Mucosa of rectum (tissue), 2 donors: ENCODE data around the gene VAV3.
"Not testable (repeated sequence)": the region's sequence is repeated elsewhere in the genome, so short reads cannot be mapped to it uniquely, and the experiment has no call there.

Experiments used
- H3K27ac ChIP-seq, 2 donors: one replicate each; pipeline ENCODE4 v1.7.0; 2013; ENCODE audit warnings: inconsistent platforms in 2 of 2, low read depth in 2 of 2, low read length in 2 of 2
- H3K27me3 ChIP-seq, 2 donors: one replicate each; pipeline ENCODE4 v1.7.0; 2013; ENCODE audit warnings: low read length in 2 of 2; ENCODE audit not compliant: control insufficient read depth in 2 of 2, insufficient read depth in 2 of 2
- H3K36me3 ChIP-seq, 2 donors: one replicate each; pipeline ENCODE4 v1.7.0; 2013; ENCODE audit warnings: low read length in 2 of 2; ENCODE audit not compliant: control insufficient read depth in 2 of 2, insufficient read depth in 2 of 2
- H3K4me1 ChIP-seq, 2 donors: one replicate each; pipeline ENCODE4 v1.7.0; 2013; ENCODE audit warnings: low read length in 2 of 2, mild to moderate bottlenecking in 1 of 2; ENCODE audit not compliant: control insufficient read depth in 2 of 2, insufficient read depth in 2 of 2
- H3K4me3 ChIP-seq, 2 donors: one replicate each; pipeline ENCODE4 v1.7.0; 2013; ENCODE audit warnings: low read length in 2 of 2
- H3K9ac ChIP-seq, 2 donors: one replicate each; pipeline ENCODE4 v1.7.0; 2013; ENCODE audit warnings: low read length in 2 of 2, low read depth in 1 of 2, mild to moderate bottlenecking in 1 of 2
- H3K9me3 ChIP-seq, 2 donors: one replicate each; pipeline ENCODE4 v1.7.0; 2013; ENCODE audit warnings: low read length in 2 of 2; ENCODE audit not compliant: control insufficient read depth in 2 of 2
- donor health status: healthy.
- donor health status: Normal muscosa, but diverticular disease.

Gene VAV3

DNA sequence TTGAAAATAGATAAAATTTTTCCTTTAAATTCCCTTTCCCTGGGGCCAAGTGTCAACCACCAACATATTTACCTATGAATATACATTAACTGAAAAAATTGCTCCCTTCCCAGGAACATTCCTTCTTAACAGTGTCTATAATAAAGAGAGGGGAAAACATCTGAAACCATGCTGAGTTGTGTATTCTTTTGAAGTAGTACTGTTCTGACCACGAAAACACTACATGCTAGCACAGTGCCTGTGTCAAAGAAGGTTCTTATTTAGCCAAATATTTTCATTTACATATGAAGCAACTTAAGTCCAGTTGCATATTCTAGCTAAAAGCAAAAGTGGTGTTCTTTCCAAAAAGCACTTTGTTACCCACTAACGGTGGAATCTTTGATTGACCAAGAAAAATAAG, 311.2 kb downstream of the VAV3 start:
- no peak overlapping the region for H3K4me3 ChIP-seq
- no peak overlapping the region for H3K9ac ChIP-seq
- no peaks in the 10 kb centered on the region for H3K27me3 ChIP-seq
- peaks cover 3 to 13% of the 10 kb centered on the region in 2 donors for H3K4me1 ChIP-seq
- H3K36me3 ChIP-seq = no peaks in the 10 kb centered on the region
- H3K9me3 ChIP-seq = no peaks in the 10 kb centered on the region
- H3K27ac ChIP-seq = no peak overlapping the region

DNA sequence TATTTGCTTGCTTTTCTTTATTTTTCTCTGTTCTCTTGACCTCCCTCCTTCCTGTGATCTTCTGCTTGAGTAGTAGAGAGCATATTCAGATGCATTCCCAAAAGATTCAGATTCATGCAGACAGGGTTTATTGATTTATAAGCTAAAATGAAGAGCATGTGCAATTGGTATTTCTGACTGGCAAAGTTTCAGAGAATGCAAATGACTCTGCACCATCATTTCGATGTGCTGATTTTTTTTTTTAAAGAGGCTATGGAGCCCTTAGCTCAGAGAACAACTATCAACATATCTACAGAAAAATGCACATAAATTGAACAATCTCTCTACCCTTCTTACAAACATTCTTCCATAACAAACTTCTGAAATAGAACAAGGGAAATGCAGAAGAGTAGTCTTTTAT, 312.0 kb downstream of the VAV3 start:
- Histone ChIP-seq H3K9ac (no peak overlapping the region), H3K36me3 (no peaks in the 10 kb centered on the region), H3K27me3 (no peaks in the 10 kb centered on the region), H3K9me3 (no peaks in the 10 kb centered on the region), H3K27ac (no peak overlapping the region), H3K4me1 (peaks cover 3 to 15% of the 10 kb centered on the region in 2 donors), H3K4me3 (no peak overlapping the region)

DNA sequence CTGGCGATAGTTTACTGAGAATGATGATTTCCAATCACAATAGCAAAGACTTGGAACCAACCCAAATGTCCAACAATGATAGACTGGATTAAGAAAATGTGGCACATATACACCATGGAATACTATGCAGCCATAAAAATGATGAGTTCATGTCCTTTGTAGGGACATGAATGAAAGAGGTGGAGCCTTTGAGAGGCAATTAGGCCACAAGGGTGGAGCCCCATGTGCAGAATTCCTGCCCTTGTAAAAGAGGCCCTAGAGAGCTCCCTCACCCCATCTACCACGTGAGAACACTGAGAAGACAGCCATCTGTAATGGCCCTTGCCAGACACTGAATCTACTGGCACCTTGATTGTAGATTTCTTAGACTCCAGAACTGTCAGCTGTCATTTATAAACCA, 314.2 kb downstream of the VAV3 start:
- H3K27me3 ChIP-seq, H3K27ac ChIP-seq, H3K9me3 ChIP-seq, H3K36me3 ChIP-seq, H3K4me3 ChIP-seq, H3K9ac ChIP-seq: not testable (repeated sequence)
- peaks cover 3 to 15% of the 10 kb centered on the region in 2 donors for H3K4me1 ChIP-seq

DNA sequence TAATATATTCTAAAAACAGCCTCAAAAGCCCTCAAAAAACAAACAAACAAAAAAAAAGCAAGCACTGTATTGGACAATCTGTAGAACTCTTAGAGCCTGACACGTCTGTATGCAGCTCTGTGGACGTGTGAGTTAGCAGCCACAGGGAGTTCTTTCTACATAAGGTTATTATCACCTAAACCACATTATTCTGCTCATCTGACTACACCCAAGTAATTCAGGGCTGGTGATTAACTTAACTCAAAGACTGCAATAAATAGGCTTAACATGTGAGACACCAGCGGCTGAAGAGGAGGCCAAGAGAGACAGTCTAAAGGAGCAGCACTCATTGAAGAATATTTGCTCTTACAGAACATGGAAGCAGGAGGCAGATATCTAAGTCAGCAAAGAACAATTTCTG, 316.0 kb downstream of the VAV3 start:
- Histone ChIP-seq H3K9ac (no peak overlapping the region), H3K36me3 (no peaks in the 10 kb centered on the region), H3K4me3 (no peak overlapping the region), H3K9me3 (no peaks in the 10 kb centered on the region), H3K27me3 (no peaks in the 10 kb centered on the region), H3K27ac (no peak overlapping the region), H3K4me1 (peaks cover 0 to 17% of the 10 kb centered on the region in 2 donors)

DNA sequence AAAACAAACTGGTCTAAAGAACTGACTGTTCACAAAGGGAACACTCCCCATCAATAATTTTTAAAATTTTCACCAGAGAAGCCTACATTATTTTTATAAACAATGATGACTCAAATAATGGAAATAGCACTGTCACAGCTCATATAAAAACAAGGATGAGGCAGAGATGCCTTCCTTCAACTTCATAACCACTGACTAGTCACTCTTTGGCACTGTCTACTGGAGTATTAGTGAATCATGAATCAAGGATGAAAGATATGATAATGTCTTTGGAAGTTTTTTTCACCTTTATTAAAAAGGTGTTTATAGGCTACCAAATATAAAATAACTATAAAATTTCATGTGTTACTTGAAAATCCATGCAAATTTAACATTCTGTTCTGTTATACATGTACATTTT, 316.9 kb downstream of the VAV3 start:
- no peaks in the 10 kb centered on the region for H3K27me3 ChIP-seq
- no peaks in the 10 kb centered on the region for H3K9me3 ChIP-seq
- H3K9ac ChIP-seq = no peak overlapping the region
- H3K27ac ChIP-seq = no peak overlapping the region
- no peak overlapping the region for H3K4me3 ChIP-seq
- H3K36me3 ChIP-seq = no peaks in the 10 kb centered on the region
- H3K4me1 ChIP-seq = peaks cover 0 to 17% of the 10 kb centered on the region in 2 donors

DNA sequence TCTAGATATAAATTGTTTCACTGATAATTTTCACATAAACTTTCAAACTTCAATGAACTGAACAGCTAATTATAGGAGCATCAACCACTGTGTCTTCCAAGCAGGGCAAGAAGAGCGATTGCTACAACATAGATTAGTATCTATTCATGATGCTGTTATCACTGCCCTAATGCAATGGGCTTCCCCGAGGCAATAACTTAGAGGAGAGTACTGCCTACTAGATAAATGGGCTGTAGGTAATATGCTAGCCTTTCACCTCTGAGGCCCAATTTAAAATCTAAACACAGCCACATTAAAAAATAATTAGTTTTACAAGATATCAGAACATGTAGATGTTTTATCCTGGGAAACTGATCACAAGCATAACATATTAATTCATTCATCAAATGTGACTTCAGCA, 318.0 kb downstream of the VAV3 start:
- Histone ChIP-seq H3K9me3 (no peaks in the 10 kb centered on the region), H3K27me3 (no peaks in the 10 kb centered on the region), H3K27ac (no peak overlapping the region), H3K4me1 (peaks cover 0 to 17% of the 10 kb centered on the region in 2 donors), H3K4me3 (no peak overlapping the region), H3K36me3 (peaks cover 0 to 2% of the 10 kb centered on the region in 2 donors), H3K9ac (no peak overlapping the region)

DNA sequence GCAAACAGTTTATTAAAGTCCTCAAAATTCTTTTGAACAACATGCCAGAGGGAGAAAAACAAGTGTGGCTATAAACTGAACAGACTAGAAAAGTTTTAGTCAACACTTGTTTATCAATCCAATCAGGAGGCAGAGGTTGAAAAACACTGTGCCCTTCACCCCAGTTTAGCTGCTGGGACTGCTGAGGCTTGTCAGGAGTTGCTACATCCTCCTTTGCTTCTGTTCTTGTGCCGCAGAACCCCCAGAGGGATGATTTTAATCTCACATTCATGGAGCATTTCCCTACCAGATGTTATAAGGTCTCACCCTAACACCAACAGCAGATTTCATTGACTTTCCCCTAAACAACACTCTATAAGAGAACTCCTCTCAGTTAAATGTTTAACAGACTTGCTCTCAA, 321.2 kb downstream of the VAV3 start:
- peaks cover 9 to 21% of the 10 kb centered on the region in 2 donors for H3K36me3 ChIP-seq
- no peaks in the 10 kb centered on the region for H3K27me3 ChIP-seq
- H3K9ac ChIP-seq = no peak overlapping the region
- H3K9me3 ChIP-seq = no peaks in the 10 kb centered on the region
- H3K4me3 ChIP-seq = no peak overlapping the region
- no peak overlapping the region for H3K27ac ChIP-seq
- peaks cover 0 to 4% of the 10 kb centered on the region in 2 donors for H3K4me1 ChIP-seq

DNA sequence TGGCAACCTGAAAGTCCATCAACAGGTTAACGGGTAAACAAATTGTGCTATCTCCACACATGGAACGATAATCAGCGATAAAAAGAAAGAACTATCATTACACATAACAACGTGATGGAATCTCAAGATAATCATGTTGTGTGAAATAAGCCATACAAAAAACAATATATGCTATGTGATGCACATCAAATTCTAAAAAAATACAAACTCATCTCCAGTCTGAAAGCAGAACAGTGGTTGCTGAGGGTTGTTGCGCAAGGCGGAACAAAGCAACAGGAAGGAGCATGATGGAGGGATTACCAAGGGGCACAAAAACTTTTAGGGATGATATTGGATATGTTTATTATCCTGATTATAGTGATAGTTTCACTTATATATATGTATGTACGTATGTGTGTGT, 324.8 kb downstream of the VAV3 start:
- H3K4me3 ChIP-seq = no peak overlapping the region
- H3K4me1 ChIP-seq = peaks cover 0 to 2% of the 10 kb centered on the region in 2 donors
- H3K36me3 ChIP-seq = peaks cover 9 to 21% of the 10 kb centered on the region in 2 donors
- H3K9ac ChIP-seq = no peak overlapping the region
- no peak overlapping the region for H3K27ac ChIP-seq
- H3K9me3 ChIP-seq = no peaks in the 10 kb centered on the region
- no peaks in the 10 kb centered on the region for H3K27me3 ChIP-seq

DNA sequence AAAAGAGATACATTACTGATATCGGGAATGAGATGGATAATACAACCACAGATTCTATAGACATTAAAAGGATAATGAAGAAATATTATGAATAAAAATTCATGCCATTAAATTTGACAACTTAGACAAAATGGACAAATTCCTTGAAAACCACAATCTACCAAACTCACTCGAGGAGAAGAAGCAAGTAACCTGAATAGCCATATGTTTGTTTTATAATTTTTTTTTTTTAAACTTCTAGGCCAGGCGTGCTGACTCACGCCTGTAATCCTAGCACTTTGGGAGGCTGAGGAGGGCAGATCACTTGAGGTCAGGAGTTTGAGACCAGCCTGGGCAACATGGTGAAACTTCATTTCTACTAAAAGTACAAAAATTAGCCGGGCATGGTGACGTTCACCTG, 327.9 kb downstream of the VAV3 start:
- Histone ChIP-seq H3K9ac (no peak overlapping the region), H3K4me1 (no peaks in the 10 kb centered on the region), H3K9me3 (no peaks in the 10 kb centered on the region), H3K27me3 (no peaks in the 10 kb centered on the region), H3K4me3 (no peak overlapping the region), H3K36me3 (peaks cover 9 to 20% of the 10 kb centered on the region in 2 donors), H3K27ac (no peak overlapping the region)

DNA sequence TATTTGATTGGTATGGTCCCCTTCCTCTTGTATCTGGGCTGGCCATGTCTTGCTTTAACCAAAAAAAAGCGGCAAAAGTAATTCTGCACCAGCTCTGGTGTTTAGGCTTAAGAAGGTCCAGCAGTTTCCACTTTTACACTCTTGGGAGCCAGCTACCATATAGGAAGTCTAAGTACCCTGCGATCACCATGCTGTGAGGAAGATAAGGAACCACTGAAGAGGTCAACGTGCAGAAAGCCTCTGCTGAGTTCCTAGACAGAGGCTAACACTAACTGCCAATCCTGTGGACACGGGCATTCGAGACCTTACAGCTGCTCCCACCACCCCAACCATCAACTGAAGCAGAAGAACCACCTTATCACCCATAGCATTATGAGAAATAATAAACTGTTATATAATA, 331.4 kb downstream of the VAV3 start:
- Histone ChIP-seq H3K4me1 (no peaks in the 10 kb centered on the region), H3K27ac (no peak overlapping the region), H3K4me3 (no peak overlapping the region), H3K27me3 (no peaks in the 10 kb centered on the region), H3K9me3 (no peaks in the 10 kb centered on the region), H3K9ac (no peak overlapping the region), H3K36me3 (peaks cover 0 to 3% of the 10 kb centered on the region in 2 donors)
